Mammary epithelial cell (primary cell): ENCODE data around the gene IL21.

Experiments used
- EZH2 ChIP-seq: IDR thresholded peaks from 2 replicates; pipeline ENCODE4 v1.6.1; 2012; ENCODE audit warnings: low read length, inconsistent platforms, borderline replicate concordance
- TF ChIP-seq, protein P1 (sequence below), 2 donors: IDR thresholded peaks in 1 of 2; conservative IDR thresholded peaks in 1 of 2; 2 replicates each; pipeline ENCODE4 v1.5.1; 2011 to 2012; ENCODE audit warnings: inconsistent platforms in 2 of 2, low read length in 2 of 2, mild to moderate bottlenecking in 2 of 2, control low read depth in 1 of 2, low read depth in 1 of 2; ENCODE audit not compliant: insufficient read depth in 1 of 2; ENCODE audit errors: extremely low read depth in 1 of 2

DNA sequence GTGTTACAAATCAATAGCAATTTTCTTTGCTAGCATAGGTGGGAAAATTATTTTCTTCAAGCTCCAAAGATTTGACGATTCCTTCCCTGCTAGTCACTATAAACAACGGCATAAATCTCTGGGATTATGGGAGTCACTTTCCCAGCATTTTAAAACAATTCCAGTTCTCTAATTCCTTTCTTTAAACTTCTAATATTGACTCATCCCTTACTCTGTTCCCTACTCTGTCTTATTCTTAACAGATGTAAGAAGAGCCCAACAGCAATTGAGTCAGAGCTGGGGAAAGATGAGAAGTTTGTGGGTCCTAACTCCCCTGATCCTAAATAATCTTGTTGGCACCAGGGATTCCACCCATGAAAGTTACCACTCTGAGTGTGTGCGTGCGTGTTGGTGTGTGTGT, 47.4 kb upstream of the IL21 start:
- TF ChIP-seq, protein P1, sequence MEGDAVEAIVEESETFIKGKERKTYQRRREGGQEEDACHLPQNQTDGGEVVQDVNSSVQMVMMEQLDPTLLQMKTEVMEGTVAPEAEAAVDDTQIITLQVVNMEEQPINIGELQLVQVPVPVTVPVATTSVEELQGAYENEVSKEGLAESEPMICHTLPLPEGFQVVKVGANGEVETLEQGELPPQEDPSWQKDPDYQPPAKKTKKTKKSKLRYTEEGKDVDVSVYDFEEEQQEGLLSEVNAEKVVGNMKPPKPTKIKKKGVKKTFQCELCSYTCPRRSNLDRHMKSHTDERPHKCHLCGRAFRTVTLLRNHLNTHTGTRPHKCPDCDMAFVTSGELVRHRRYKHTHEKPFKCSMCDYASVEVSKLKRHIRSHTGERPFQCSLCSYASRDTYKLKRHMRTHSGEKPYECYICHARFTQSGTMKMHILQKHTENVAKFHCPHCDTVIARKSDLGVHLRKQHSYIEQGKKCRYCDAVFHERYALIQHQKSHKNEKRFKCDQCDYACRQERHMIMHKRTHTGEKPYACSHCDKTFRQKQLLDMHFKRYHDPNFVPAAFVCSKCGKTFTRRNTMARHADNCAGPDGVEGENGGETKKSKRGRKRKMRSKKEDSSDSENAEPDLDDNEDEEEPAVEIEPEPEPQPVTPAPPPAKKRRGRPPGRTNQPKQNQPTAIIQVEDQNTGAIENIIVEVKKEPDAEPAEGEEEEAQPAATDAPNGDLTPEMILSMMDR (conservative IDR thresholded peaks at IDR 0.05 in 1 of 2, IDR thresholded peaks at IDR 0.05 in 1 of 2; ENCODE audit: extremely low read depth in 1 of 2, insufficient read depth in 1 of 2, low read depth in 1 of 2, low read length in 2 of 2), result no peak
- no peak for TF ChIP-seq EZH2
